ENCODE results near the gene PAQR6. TPM values are rescaled to one million over a fixed set of nuclear protein-coding genes. Genes with fewer than 3 reads are reported as not detected.

Gene PAQR6
- total RNA-seq, 3 donors from 2014 or later (not counting 1 experiment from before 2014, with no cell fraction given) = 2.6 to 5.5 (median 3.5) TPM

GRCh38 chr1:156281281-156281680 lies 33.4 kb upstream of the PAQR6 start:
- intact Hi-C loops (cut with micrococcal nuclease) = loop anchor here (5.0 kb wide), 1 partner anchor 446 kb away; the partner anchor contains the start of genes ISG20L2 and METTL25B
- Mint-ChIP-seq H3K4me3 (peak overlapping the region; percentile 98), H3K36me3 (peaks cover 8% of the 10 kb centered on the region), H3K9me3 (no peaks in the 10 kb centered on the region), H3K27ac (peak overlapping the region; percentile 95 to 97), H3K4me1 (peaks cover 43 to 45% of the 10 kb centered on the region in 2 donors), H3K27me3 (ENCODE audit: low read depth in 2 of 2) (no peaks in the 10 kb centered on the region)
- H3K9me3 ChIP-seq (ENCODE audit: control insufficient read depth, insufficient read depth, low read length) = no peaks in the 10 kb centered on the region
- no peak overlapping the region for H3K27ac ChIP-seq (ENCODE audit: low read length)
- no peaks in the 10 kb centered on the region for H3K27me3 ChIP-seq (ENCODE audit: control insufficient read depth, insufficient read depth, low read length)
- peaks cover 25% of the 10 kb centered on the region for H3K4me1 ChIP-seq (ENCODE audit: control insufficient read depth, insufficient read depth, low read length)
- WGBS (ENCODE audit: insufficient coverage) = 33% methylated on average over 8 of the region's 8 CpGs
- DNase-seq (peak in 1 of 2 donors; percentile 43), ATAC-seq (peak in 1 of 3 donors; percentile 22)
- peaks cover 23% of the 10 kb centered on the region for H3K36me3 ChIP-seq (ENCODE audit: control insufficient read depth, insufficient read depth, low read length)
- H3K4me3 ChIP-seq (ENCODE audit: low read length) = no peak overlapping the region
- no peak for TF ChIP-seq CTCF (IDR thresholded peaks at IDR 0.05)

DNA sequence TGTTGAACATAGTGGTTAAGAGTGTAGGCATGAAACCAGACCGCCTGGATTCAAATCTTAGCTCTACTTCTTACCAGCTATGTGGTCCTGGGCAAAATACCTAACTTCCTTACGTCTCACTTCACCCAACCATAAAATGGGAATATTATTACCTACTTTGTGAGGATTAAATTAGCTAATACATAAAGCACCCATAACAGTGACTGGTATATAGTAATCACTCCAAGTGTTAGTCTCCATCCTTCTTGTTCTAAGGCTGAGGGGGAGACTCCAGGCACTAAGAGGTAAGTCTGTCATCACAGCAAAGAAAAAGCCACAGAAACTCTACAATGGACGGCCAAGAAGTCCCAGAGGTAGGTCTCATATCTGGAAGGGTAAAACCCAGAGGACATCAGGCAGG lies 32.0 kb upstream of the PAQR6 start:
- Mint-ChIP-seq H3K9me3 (no peaks in the 10 kb centered on the region), H3K27me3 (ENCODE audit: low read depth in 2 of 2) (no peaks in the 10 kb centered on the region), H3K27ac (no peak overlapping the region), H3K4me3 (peak overlapping the region; percentile 52), H3K4me1 (peaks cover 43 to 45% of the 10 kb centered on the region in 2 donors), H3K36me3 (peaks cover 17% of the 10 kb centered on the region)
- DNase-seq (no peak), ATAC-seq (no peak)
- 69% methylated on average over 1 of the region's 3 CpGs for WGBS (ENCODE audit: insufficient coverage)
- Histone ChIP-seq H3K27me3 (ENCODE audit: control insufficient read depth, insufficient read depth, low read length) (no peaks in the 10 kb centered on the region), H3K9me3 (ENCODE audit: control insufficient read depth, insufficient read depth, low read length) (no peaks in the 10 kb centered on the region), H3K4me3 (ENCODE audit: low read length) (no peak overlapping the region), H3K27ac (ENCODE audit: low read length) (no peak overlapping the region), H3K4me1 (ENCODE audit: control insufficient read depth, insufficient read depth, low read length) (peaks cover 25% of the 10 kb centered on the region), H3K36me3 (ENCODE audit: control insufficient read depth, insufficient read depth, low read length) (peaks cover 31% of the 10 kb centered on the region)
- no peak for TF ChIP-seq CTCF (IDR thresholded peaks at IDR 0.05)
- intact Hi-C loops (cut with micrococcal nuclease) = loop anchor here (5.0 kb wide), 1 partner anchor 447 kb away; the partner anchor contains the start of genes ISG20L2 and METTL25B

- H3K9me3 Mint-ChIP-seq = no peaks in the 10 kb centered on the region
- 95% methylated on average over 6 of the region's 6 CpGs for WGBS (ENCODE audit: insufficient coverage)
- Histone ChIP-seq H3K4me1 (ENCODE audit: control insufficient read depth, insufficient read depth, low read length) (peaks cover 9% of the 10 kb centered on the region), H3K27me3 (ENCODE audit: control insufficient read depth, insufficient read depth, low read length) (no peaks in the 10 kb centered on the region), H3K27ac (ENCODE audit: low read length) (no peak overlapping the region), H3K9me3 (ENCODE audit: control insufficient read depth, insufficient read depth, low read length) (no peaks in the 10 kb centered on the region), H3K4me3 (ENCODE audit: low read length) (no peak overlapping the region), H3K36me3 (ENCODE audit: control insufficient read depth, insufficient read depth, low read length) (peaks cover 58% of the 10 kb centered on the region)
- no peak overlapping the region for H3K4me3 Mint-ChIP-seq
- intact Hi-C loops (cut with micrococcal nuclease) = no loop called here
- peaks cover 20% of the 10 kb centered on the region for H3K36me3 Mint-ChIP-seq
- DNase-seq (no peak), ATAC-seq (no peak)
- H3K4me1 Mint-ChIP-seq = peaks cover 17 to 25% of the 10 kb centered on the region in 2 donors
- H3K27ac Mint-ChIP-seq = no peak overlapping the region
- TF ChIP-seq CTCF (IDR thresholded peaks at IDR 0.05) = no peak
- no peaks in the 10 kb centered on the region for H3K27me3 Mint-ChIP-seq (ENCODE audit: low read depth in 2 of 2)
Measured at GRCh38 chr1:156276966-156277381, 29.1 kb upstream of the PAQR6 start.

DNA sequence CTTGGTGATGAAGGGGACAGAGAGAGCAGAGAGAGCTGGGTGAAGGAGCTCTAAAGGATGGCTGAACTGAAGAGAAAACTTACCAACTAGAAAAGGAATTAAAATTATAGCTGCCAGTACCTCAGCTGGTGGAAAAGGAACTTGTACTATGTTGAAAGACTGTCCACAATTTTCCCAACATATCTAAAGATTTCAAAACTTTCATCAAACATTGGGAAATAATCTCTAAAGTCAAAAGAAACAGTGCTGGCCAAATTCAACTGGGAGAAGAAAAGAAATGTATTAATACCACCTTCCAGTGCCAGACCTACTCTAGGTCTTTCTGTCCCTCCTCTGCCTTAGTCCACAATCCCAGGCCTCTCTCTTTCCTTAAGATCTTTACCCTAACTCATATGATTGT lies 28.7 kb upstream of the PAQR6 start:
- Histone ChIP-seq H3K4me1 (ENCODE audit: control insufficient read depth, insufficient read depth, low read length) (peaks cover 5% of the 10 kb centered on the region), H3K27ac (ENCODE audit: low read length) (no peak overlapping the region), H3K27me3 (ENCODE audit: control insufficient read depth, insufficient read depth, low read length) (no peaks in the 10 kb centered on the region), H3K36me3 (ENCODE audit: control insufficient read depth, insufficient read depth, low read length) (peaks cover 62% of the 10 kb centered on the region), H3K9me3 (ENCODE audit: control insufficient read depth, insufficient read depth, low read length) (no peaks in the 10 kb centered on the region), H3K4me3 (ENCODE audit: low read length) (no peak overlapping the region)
- DNase-seq (no peak), ATAC-seq (no peak)
- Mint-ChIP-seq H3K4me1 (peaks cover 13 to 20% of the 10 kb centered on the region in 2 donors), H3K27me3 (ENCODE audit: low read depth in 2 of 2) (no peaks in the 10 kb centered on the region), H3K9me3 (no peaks in the 10 kb centered on the region), H3K36me3 (peaks cover 20% of the 10 kb centered on the region), H3K27ac (no peak overlapping the region), H3K4me3 (no peak overlapping the region)
- intact Hi-C loops (cut with micrococcal nuclease) = no loop called here
- no peak for TF ChIP-seq CTCF (IDR thresholded peaks at IDR 0.05)
